ENCODE measurements around the gene KCND2.
"Not testable (repeated sequence)": the region's sequence is repeated elsewhere in the genome, so short reads cannot be mapped to it uniquely, and the experiment has no call there.

Gene KCND2

GRCh38 chr7:120770206-120770605, 497.2 kb downstream of the KCND2 start:
- TF ChIP-seq, protein P1, sequence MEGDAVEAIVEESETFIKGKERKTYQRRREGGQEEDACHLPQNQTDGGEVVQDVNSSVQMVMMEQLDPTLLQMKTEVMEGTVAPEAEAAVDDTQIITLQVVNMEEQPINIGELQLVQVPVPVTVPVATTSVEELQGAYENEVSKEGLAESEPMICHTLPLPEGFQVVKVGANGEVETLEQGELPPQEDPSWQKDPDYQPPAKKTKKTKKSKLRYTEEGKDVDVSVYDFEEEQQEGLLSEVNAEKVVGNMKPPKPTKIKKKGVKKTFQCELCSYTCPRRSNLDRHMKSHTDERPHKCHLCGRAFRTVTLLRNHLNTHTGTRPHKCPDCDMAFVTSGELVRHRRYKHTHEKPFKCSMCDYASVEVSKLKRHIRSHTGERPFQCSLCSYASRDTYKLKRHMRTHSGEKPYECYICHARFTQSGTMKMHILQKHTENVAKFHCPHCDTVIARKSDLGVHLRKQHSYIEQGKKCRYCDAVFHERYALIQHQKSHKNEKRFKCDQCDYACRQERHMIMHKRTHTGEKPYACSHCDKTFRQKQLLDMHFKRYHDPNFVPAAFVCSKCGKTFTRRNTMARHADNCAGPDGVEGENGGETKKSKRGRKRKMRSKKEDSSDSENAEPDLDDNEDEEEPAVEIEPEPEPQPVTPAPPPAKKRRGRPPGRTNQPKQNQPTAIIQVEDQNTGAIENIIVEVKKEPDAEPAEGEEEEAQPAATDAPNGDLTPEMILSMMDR (IDR thresholded peaks at IDR 0.05; ENCODE audit: control insufficient read depth, insufficient read depth, low read depth, low read length, missing control alignments), result no peak
- H3K4me3 ChIP-seq (ENCODE audit: control insufficient read depth, low read depth, low read length), result no peak overlapping the region
- no peak for DNase-seq (ENCODE audit: low read depth)

DNA sequence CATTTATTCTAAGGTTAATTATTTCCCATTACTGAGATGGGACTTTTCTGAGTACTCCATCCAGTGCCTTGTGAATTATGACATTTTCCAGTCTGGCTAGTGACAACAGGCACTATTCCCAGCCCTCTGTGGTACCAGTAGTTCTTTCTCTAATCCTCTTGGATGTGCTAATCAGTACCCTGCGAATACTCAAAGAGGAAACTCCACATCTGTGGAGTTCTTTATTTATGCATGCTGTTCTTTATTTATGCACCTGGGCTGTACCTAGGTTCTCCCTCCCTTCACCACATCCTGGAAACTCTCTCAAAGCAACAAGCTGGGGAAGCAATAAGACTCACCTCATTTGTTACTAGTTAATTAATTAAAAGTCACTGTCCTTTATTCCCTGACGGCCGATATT, 501.5 kb downstream of the KCND2 start:
- no peak overlapping the region for H3K4me3 ChIP-seq (ENCODE audit: control insufficient read depth, low read depth, low read length)
- no peak for DNase-seq (ENCODE audit: low read depth)
- TF ChIP-seq, protein P1 (IDR thresholded peaks at IDR 0.05; ENCODE audit: control insufficient read depth, insufficient read depth, low read depth, low read length, missing control alignments), result no peak

DNA sequence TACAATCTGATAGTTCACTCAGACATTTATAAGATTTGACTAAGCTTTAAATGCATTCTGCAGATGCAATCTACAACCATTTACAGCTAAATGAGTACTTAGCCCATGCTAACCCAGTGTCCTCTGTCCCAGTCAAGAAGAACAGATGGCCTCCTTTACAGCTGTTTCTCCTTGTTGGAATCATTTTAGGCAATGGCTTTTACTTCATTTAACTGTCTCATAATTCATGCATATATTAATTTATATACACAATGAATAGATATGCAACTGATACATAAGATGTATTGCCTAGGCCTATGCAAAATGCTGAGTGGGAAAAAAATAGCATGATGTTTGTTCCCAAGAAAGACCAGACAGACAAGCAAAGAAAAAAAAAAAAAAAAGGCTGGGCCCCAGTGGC, 502.8 kb downstream of the KCND2 start:
- TF ChIP-seq, protein P1 (IDR thresholded peaks at IDR 0.05; ENCODE audit: control insufficient read depth, insufficient read depth, low read depth, low read length, missing control alignments), result no peak
- H3K4me3 ChIP-seq (ENCODE audit: control insufficient read depth, low read depth, low read length), result no peak overlapping the region
- DNase-seq (ENCODE audit: low read depth), result no peak

- DNase-seq (ENCODE audit: low read depth); H3K4me3 ChIP-seq (ENCODE audit: control insufficient read depth, low read depth, low read length): not testable (repeated sequence)
These were observed 506.1 kb downstream of the KCND2 start for GRCh38 chr7:120779078-120779477.

GRCh38 chr7:120780451-120780850, 507.5 kb downstream of the KCND2 start:
- not testable (repeated sequence) for DNase-seq (ENCODE audit: low read depth); H3K4me3 ChIP-seq (ENCODE audit: control insufficient read depth, low read depth, low read length)

GRCh38 chr7:120780938-120781337, 508.0 kb downstream of the KCND2 start:
- H3K4me3 ChIP-seq (ENCODE audit: control insufficient read depth, low read depth, low read length), result no peak overlapping the region

DNA sequence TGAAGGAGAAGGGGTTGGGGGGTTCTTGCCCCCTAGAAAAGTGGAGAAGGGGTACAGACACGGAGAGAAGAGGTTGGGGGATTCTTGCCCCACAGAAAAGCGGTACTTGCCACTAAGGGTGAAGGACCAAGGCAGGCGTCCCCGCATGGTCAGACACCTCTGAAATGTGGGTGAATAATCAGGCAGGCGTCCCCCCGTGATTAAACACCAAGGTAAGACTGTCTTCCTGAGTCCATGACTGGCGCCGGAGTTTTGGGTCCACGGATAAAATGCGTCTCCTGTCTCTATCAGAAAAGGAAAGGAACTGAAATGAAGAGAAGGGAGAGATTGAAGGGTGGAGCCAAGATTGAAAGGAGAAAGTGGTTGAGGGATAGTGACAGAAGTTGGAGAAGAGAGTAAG, 508.9 kb downstream of the KCND2 start:
- DNase-seq (ENCODE audit: low read depth), result not testable (repeated sequence)

More at GRCh38 chr7:120780938-120781337, 508.0 kb downstream of the KCND2 start:
- DNase-seq (ENCODE audit: low read depth), result no peak
- TF ChIP-seq, protein P1 (IDR thresholded peaks at IDR 0.05; ENCODE audit: control insufficient read depth, insufficient read depth, low read depth, low read length, missing control alignments), result no peak

GRCh38 chr7:120783273-120783672, 510.3 kb downstream of the KCND2 start:
- no peak overlapping the region for H3K4me3 ChIP-seq (ENCODE audit: control insufficient read depth, low read depth, low read length)
- no peak for DNase-seq (ENCODE audit: low read depth)
- TF ChIP-seq, protein P1 (IDR thresholded peaks at IDR 0.05; ENCODE audit: control insufficient read depth, insufficient read depth, low read depth, low read length, missing control alignments), result no peak

More for the DNA sequence above, 508.9 kb downstream of the KCND2 start:
- not testable (repeated sequence) for H3K4me3 ChIP-seq (ENCODE audit: control insufficient read depth, low read depth, low read length)

Data from AG09309 (cell line).